ENCODE results near the gene ELOVL1.

Gene ELOVL1

GRCh38 chr1:43352881-43353280 lies 14.9 kb downstream of the ELOVL1 start:
- no peak for DNase-seq

- DNase-seq: no peak
Observed at GRCh38 chr1:43352351-43352705, 15.5 kb downstream of the ELOVL1 start.

GRCh38 chr1:43351421-43352350 lies 16.1 kb downstream of the ELOVL1 start:
- DNase-seq: no peak

GRCh38 chr1:43350976-43351375 lies 16.8 kb downstream of the ELOVL1 start:
- no peak for DNase-seq

- DNase-seq: no peak
Observed at GRCh38 chr1:43349594-43350306, 18.1 kb downstream of the ELOVL1 start.

- DNase-seq: peak; percentile 78
Observed at GRCh38 chr1:43348809-43349593, 18.8 kb downstream of the ELOVL1 start.

GRCh38 chr1:43348343-43348808 lies 19.4 kb downstream of the ELOVL1 start:
- DNase-seq: no peak

GRCh38 chr1:43346636-43347035 lies 21.2 kb downstream of the ELOVL1 start:
- DNase-seq: no peak

- no peak for DNase-seq
Observed at GRCh38 chr1:43345120-43345519, 22.7 kb downstream of the ELOVL1 start.

- no peak for DNase-seq
Observed at GRCh38 chr1:43344267-43344850, 23.5 kb downstream of the ELOVL1 start.

GRCh38 chr1:43340559-43340958 lies 27.3 kb downstream of the ELOVL1 start:
- no peak for DNase-seq

- DNase-seq: no peak
Observed at GRCh38 chr1:43339584-43340232, 28.1 kb downstream of the ELOVL1 start.

GRCh38 chr1:43338001-43338400 lies 29.8 kb downstream of the ELOVL1 start:
- no peak for DNase-seq

GRCh38 chr1:43337588-43337987 lies 30.2 kb downstream of the ELOVL1 start, which contains the start of gene MPL:
Gene MPL (plus strand): TSS chr1:43337818. CDS start chr1:43337849, 31 bp downstream.
- no peak for DNase-seq

- DNase-seq: no peak
Observed at GRCh38 chr1:43334453-43335205, 33.2 kb downstream of the ELOVL1 start.

- DNase-seq: no peak
Observed at GRCh38 chr1:43331688-43332087, 36.1 kb downstream of the ELOVL1 start.

GRCh38 chr1:43329995-43330751 lies 37.6 kb downstream of the ELOVL1 start:
- DNase-seq: no peak

- DNase-seq: no peak
Observed at GRCh38 chr1:43327549-43328292, 40.1 kb downstream of the ELOVL1 start.

- DNase-seq: no peak
Observed at GRCh38 chr1:43325381-43325780, 42.4 kb downstream of the ELOVL1 start.

GRCh38 chr1:43324810-43325209 lies 43.0 kb downstream of the ELOVL1 start:
- no peak for DNase-seq

Measured in NCI-H1048 (cell line).